DND-41 (cell line): ENCODE measurements around the gene C9orf85.
"Not testable (repeated sequence)": the region's sequence is repeated elsewhere in the genome, so short reads cannot be mapped to it uniquely, and the experiment has no call there.

Experiments
- ATAC-seq: fragments of 200-7000 bp; cut with Tn5 transposase; 3 replicates; pipeline ENCODE4 v1.9.1; 2021; ENCODE audit warnings: low read depth; ENCODE audit not compliant: insufficient read depth
- DNase-seq: peaks from one replicate; pipeline ENCODE4 v3.0.0-alpha.2; 2020
- H2AFZ ChIP-seq: 2 replicates; pipeline ENCODE4 v1.6.0; 2012; ENCODE audit warnings: low read depth, low read length
- H3K27ac ChIP-seq: 2 replicates; pipeline ENCODE4 v1.5.1; 2012; ENCODE audit warnings: low read length, inconsistent platforms
- H3K27me3 ChIP-seq: fragments of 200-600 bp; sonication (generic); 2 replicates; pipeline ENCODE4 v1.6.0; 2012; ENCODE audit warnings: low read length, mild to moderate bottlenecking, inconsistent platforms; ENCODE audit not compliant: insufficient read depth, poor library complexity
- H3K36me3 ChIP-seq: 2 replicates; pipeline ENCODE4 v1.5.1; 2012; ENCODE audit warnings: low read length, inconsistent platforms; ENCODE audit not compliant: insufficient read depth
- H3K4me1 ChIP-seq: 2 replicates; pipeline ENCODE4 v1.5.1; 2012; ENCODE audit warnings: mild to moderate bottlenecking, low read length; ENCODE audit not compliant: insufficient read depth
- H3K4me2 ChIP-seq: 2 replicates; pipeline ENCODE4 v1.6.0; 2012; ENCODE audit warnings: mild to moderate bottlenecking, moderate library complexity, low read length, inconsistent platforms; ENCODE audit not compliant: insufficient read depth
- H3K4me3 ChIP-seq, 2 experiments: fragments of 200-600 bp in 1 of 2; shearing (Covaris generic) in 1 of 2; 2 replicates each; pipeline ENCODE4 v1.5.1; 2012 to 2016; ENCODE audit warnings: inconsistent platforms in 2 of 2, low read length in 2 of 2, mild to moderate bottlenecking in 2 of 2, low read depth in 1 of 2, moderate library complexity in 1 of 2
- H3K79me2 ChIP-seq: 2 replicates; pipeline ENCODE4 v1.6.0; 2012; ENCODE audit warnings: low read length, inconsistent platforms; ENCODE audit not compliant: insufficient read depth
- H3K9ac ChIP-seq: 2 replicates; pipeline ENCODE4 v1.6.0; 2012; ENCODE audit warnings: low read depth, mild to moderate bottlenecking, inconsistent platforms, low read length, moderate library complexity
- H3K9me3 ChIP-seq: 2 replicates; pipeline ENCODE4 v1.5.1; 2012; ENCODE audit warnings: low read length, moderate library complexity, mild to moderate bottlenecking, inconsistent platforms; ENCODE audit not compliant: insufficient read depth, severe bottlenecking
- H4K20me1 ChIP-seq: 2 replicates; pipeline ENCODE4 v1.6.0; 2012; ENCODE audit warnings: low read length; ENCODE audit not compliant: insufficient read depth
- CTCF ChIP-seq: IDR thresholded peaks from 2 replicates; pipeline ENCODE4 v1.5.1; 2012; ENCODE audit warnings: borderline replicate concordance, low read length, moderate library complexity, mild to moderate bottlenecking; ENCODE audit not compliant: poor library complexity, severe bottlenecking; ENCODE audit errors: extremely low read depth
- EZH2 ChIP-seq: IDR thresholded peaks from 3 replicates; pipeline ENCODE4 v1.6.1; 2012; ENCODE audit warnings: borderline replicate concordance, low read depth, mild to moderate bottlenecking, moderate library complexity, low read length, inconsistent platforms; ENCODE audit not compliant: severe bottlenecking

C9orf85 gene

GRCh38 chr9:71941998-71942567, 30.6 kb downstream of the C9orf85 start:
- Histone ChIP-seq H3K4me3 (no peak overlapping the region), H3K27me3 (no peaks in the 10 kb centered on the region), H3K27ac (no peak overlapping the region), H3K79me2 (peaks cover 22% of the 10 kb centered on the region), H3K4me2 (no peak overlapping the region), H3K36me3 (no peaks in the 10 kb centered on the region), H3K9ac (no peak overlapping the region), H3K9me3 (no peaks in the 10 kb centered on the region), H4K20me1 (no peaks in the 10 kb centered on the region), H2AFZ (no peak overlapping the region), H3K4me1 (no peaks in the 10 kb centered on the region)
- DNase-seq (no peak), ATAC-seq (no peak)
- TF ChIP-seq EZH2 (no peak), CTCF (no peak)

- H3K9ac ChIP-seq = no peak overlapping the region
- no peaks in the 10 kb centered on the region for H3K9me3 ChIP-seq
- no peak overlapping the region for H3K27ac ChIP-seq
- no peak overlapping the region for H3K4me3 ChIP-seq
- no peak for ATAC-seq
- DNase-seq = no peak
- H2AFZ ChIP-seq = no peak overlapping the region
- no peak overlapping the region for H3K4me2 ChIP-seq
- TF ChIP-seq EZH2 = no peak
- no peak for TF ChIP-seq CTCF
- no peaks in the 10 kb centered on the region for H3K27me3 ChIP-seq
- peaks cover 6% of the 10 kb centered on the region; the same call in 1 of the 2 replicates for H3K36me3 ChIP-seq
- H3K4me1 ChIP-seq = no peaks in the 10 kb centered on the region
- H4K20me1 ChIP-seq = no peaks in the 10 kb centered on the region
- H3K79me2 ChIP-seq = peaks cover 10% of the 10 kb centered on the region
These were observed 33.4 kb downstream of the C9orf85 start for GRCh38 chr9:71944754-71945375.

DNA sequence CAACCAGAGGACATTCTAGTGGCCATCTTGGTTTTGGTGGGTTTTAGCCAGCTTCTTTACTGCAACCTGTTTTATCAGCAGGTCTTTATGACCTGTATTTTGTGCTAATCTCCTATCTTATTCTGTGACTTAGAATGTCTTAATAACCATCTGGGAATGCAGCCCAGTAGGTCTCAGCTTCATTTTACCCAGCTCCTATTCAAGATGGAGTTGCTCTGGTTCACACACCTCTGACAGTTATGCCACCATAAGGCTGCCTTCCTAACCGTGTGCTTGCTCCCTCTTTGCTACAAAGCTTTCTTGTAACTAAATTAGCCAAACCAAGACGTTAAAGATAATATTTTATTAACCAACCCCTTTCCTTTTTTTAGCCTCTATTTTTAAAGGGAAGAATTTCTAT, 43.2 kb downstream of the C9orf85 start:
- H3K79me2 ChIP-seq, H3K4me2 ChIP-seq, H3K27me3 ChIP-seq, H3K27ac ChIP-seq, H2AFZ ChIP-seq, DNase-seq, H3K9me3 ChIP-seq, H4K20me1 ChIP-seq, H3K4me3 ChIP-seq, ATAC-seq, H3K9ac ChIP-seq, H3K4me1 ChIP-seq: not testable (repeated sequence)
- peaks cover 15% of the 10 kb centered on the region for H3K36me3 ChIP-seq

- Histone ChIP-seq H3K4me3 (no peak overlapping the region), H3K9me3 (no peaks in the 10 kb centered on the region), H3K27me3 (no peaks in the 10 kb centered on the region), H3K36me3 (peaks cover 10% of the 10 kb centered on the region), H3K4me1 (no peaks in the 10 kb centered on the region), H3K4me2 (no peak overlapping the region), H3K27ac (no peak overlapping the region), H3K79me2 (no peaks in the 10 kb centered on the region; the same call in 1 of the 2 replicates), H2AFZ (no peak overlapping the region), H3K9ac (no peak overlapping the region), H4K20me1 (no peaks in the 10 kb centered on the region)
- DNase-seq (no peak), ATAC-seq (no peak)
- TF ChIP-seq CTCF (no peak), EZH2 (no peak)
These were observed 44.0 kb downstream of the C9orf85 start for GRCh38 chr9:71955300-71955915.
